H1 (cell line): Measurements from ENCODE around the gene RNF168. TPM values are rescaled to one million over a fixed set of nuclear protein-coding genes. Genes with fewer than 3 reads are reported as not detected.

Source experiments
- CTCF ChIA-PET: fragments of 300-600 bp; sonication (Branson Sonifier 250); formaldehyde crosslinking; loops from one replicate; lab custom pipeline; 2021; ENCODE audit not compliant: partially characterized antibody; lab: Charles Lee
- POLR2A ChIA-PET: fragments of 300-600 bp; sonication (Branson Sonifier 250); formaldehyde crosslinking; loops from one replicate; lab custom pipeline; 2021; ENCODE audit warnings: inconsistent platforms; ENCODE audit not compliant: partially characterized antibody; lab: Charles Lee
- DNase-seq, 2 experiments: peaks; one replicate each; pipeline versions ENCODE4 v3.0.0 to v3.0.0-alpha.2; 2010 to 2022; ENCODE audit warnings: low spot score in 2 of 2, low read depth in 1 of 2, mixed read lengths in 1 of 2
- FAIRE-seq: peaks from 2 replicates; lab custom pipeline; 2011; peaks lifted over from hg19 to GRCh38; lab: Jason Lieb, UNC
- H2AFZ ChIP-seq: 2 replicates; pipeline ENCODE4 v1.8.1; 2012; ENCODE audit warnings: low read length, inconsistent platforms
- H2AK5ac ChIP-seq: 2 replicates; pipeline ENCODE4 v1.6.1; 2013; ENCODE audit warnings: low read depth, low read length
- H2BK120ac ChIP-seq: replicated peaks from 2 replicates; pipeline ENCODE3; 2013; ENCODE audit warnings: low read depth, low read length, inconsistent platforms
- H2BK12ac ChIP-seq: 2 replicates; pipeline ENCODE4 v1.6.1; 2013; ENCODE audit warnings: low read depth, low read length
- H2BK15ac ChIP-seq: 2 replicates; pipeline ENCODE4 v1.6.1; 2013; ENCODE audit warnings: low read length
- H2BK20ac ChIP-seq: 2 replicates; pipeline ENCODE4 v1.6.1; 2013; ENCODE audit warnings: low read length
- H2BK5ac ChIP-seq: 2 replicates; pipeline ENCODE4 v1.6.1; 2013; ENCODE audit warnings: low read depth, low read length
- H3K14ac ChIP-seq: 2 replicates; pipeline ENCODE4 v1.6.1; 2013; ENCODE audit warnings: inconsistent platforms; ENCODE audit not compliant: insufficient read length
- H3K18ac ChIP-seq: 2 replicates; pipeline ENCODE4 v1.6.1; 2013; ENCODE audit warnings: low read length; ENCODE audit errors: extremely low read depth
- H3K23ac ChIP-seq: 2 replicates; pipeline ENCODE4 v1.6.1; 2013; ENCODE audit warnings: inconsistent platforms; ENCODE audit not compliant: insufficient read length
- H3K23me2 ChIP-seq: 2 replicates; pipeline ENCODE4 v1.6.1; 2013; ENCODE audit warnings: low read depth, low read length
- H3K27ac ChIP-seq: 2 replicates; pipeline ENCODE4 v1.6.1; 2011; ENCODE audit warnings: low read depth, low read length, inconsistent platforms
- H3K27me3 ChIP-seq, 4 experiments: replicated peaks in 1 of 4; 1 replicate in 1 of 4; 2 replicates in 3 of 4; pipeline versions ENCODE4 v1.6.1 to v1.8.1; 2011 to 2013; ENCODE audit warnings: low read length in 3 of 4, mild to moderate bottlenecking in 3 of 4, inconsistent platforms in 2 of 4, mixed read lengths in 2 of 4, moderate library complexity in 1 of 4; ENCODE audit not compliant: control insufficient read depth in 3 of 4, insufficient read depth in 3 of 4; ENCODE audit errors: extremely low read depth in 1 of 4
- H3K36me3 ChIP-seq, 4 experiments: 2 replicates each; pipeline versions ENCODE4 v1.6.1 to v1.8.1; 2011 to 2013; ENCODE audit warnings: mild to moderate bottlenecking in 4 of 4, low read length in 3 of 4, moderate library complexity in 2 of 4, control low read depth in 1 of 4, inconsistent platforms in 1 of 4; ENCODE audit not compliant: insufficient read depth in 4 of 4, control insufficient read depth in 2 of 4
- H3K4ac ChIP-seq: replicated peaks from 2 replicates; pipeline ENCODE3; 2013; ENCODE audit warnings: low read length, low read depth, mixed read lengths, inconsistent platforms; ENCODE audit not compliant: insufficient read length
- H3K4me1 ChIP-seq, 4 experiments: replicated peaks in 1 of 4; 1 replicate in 1 of 4; 2 replicates in 3 of 4; pipeline versions ENCODE4 v1.6.1 to v1.8.1; 2011 to 2013; ENCODE audit warnings: low read length in 3 of 4, inconsistent platforms in 2 of 4, mixed read lengths in 1 of 4; ENCODE audit not compliant: insufficient read depth in 4 of 4, control insufficient read depth in 3 of 4
- H3K4me2 ChIP-seq, 2 experiments: 2 replicates each; pipeline versions ENCODE4 v1.6.1 to v1.8.1; 2011 to 2013; ENCODE audit warnings: low read depth in 2 of 2, low read length in 2 of 2, control low read depth in 1 of 2, inconsistent platforms in 1 of 2, mild to moderate bottlenecking in 1 of 2; ENCODE audit not compliant: insufficient read depth in 1 of 2
- H3K4me3 ChIP-seq, 4 experiments: fragments of 200-600, 300-600 bp in 1 of 4; sonication (generic), shearing (Covaris generic), sonication (Bioruptor Twin) in 1 of 4; 2 replicates each; pipeline versions ENCODE4 v1.5.1 to v1.8.1; 2011 to 2016; ENCODE audit warnings: low read length in 4 of 4, low read depth in 3 of 4, control low read depth in 2 of 4, inconsistent platforms in 2 of 4, mild to moderate bottlenecking in 2 of 4, mixed read lengths in 1 of 4, moderate library complexity in 1 of 4; ENCODE audit not compliant: insufficient read depth in 2 of 4; ENCODE audit errors: extremely low read depth in 1 of 4
- H3K56ac ChIP-seq: replicated peaks from 2 replicates; pipeline ENCODE3; 2013; ENCODE audit warnings: low read depth, mild to moderate bottlenecking, mixed read lengths, low read length, inconsistent platforms; ENCODE audit not compliant: insufficient read length
- H3K79me1 ChIP-seq: 2 replicates; pipeline ENCODE4 v1.6.1; 2013; ENCODE audit warnings: low read depth, low read length, control low read depth
- H3K79me2 ChIP-seq, 2 experiments: 2 replicates each; pipeline versions ENCODE4 v1.6.1 to v1.8.1; 2012 to 2013; ENCODE audit warnings: low read length in 2 of 2, mild to moderate bottlenecking in 2 of 2, inconsistent platforms in 1 of 2; ENCODE audit not compliant: insufficient read depth in 2 of 2, control insufficient read depth in 1 of 2
- H3K9ac ChIP-seq, 4 experiments: replicated peaks in 1 of 4; 1 replicate in 1 of 4; 2 replicates in 3 of 4; pipeline versions ENCODE4 v1.6.1 to v1.8.1; 2011 to 2013; ENCODE audit warnings: low read depth in 3 of 4, low read length in 3 of 4, control low read depth in 2 of 4, mild to moderate bottlenecking in 2 of 4, moderate library complexity in 2 of 4, inconsistent platforms in 1 of 4; ENCODE audit errors: extremely low read depth in 1 of 4
- H3K9me3 ChIP-seq, 2 experiments: 2 replicates each; pipeline versions ENCODE4 v1.6.1 to v1.8.1; 2012 to 2013; ENCODE audit warnings: mild to moderate bottlenecking in 2 of 2, moderate library complexity in 2 of 2, control low read depth in 1 of 2, inconsistent platforms in 1 of 2, low read depth in 1 of 2, low read length in 1 of 2, mixed read lengths in 1 of 2; ENCODE audit not compliant: insufficient read depth in 2 of 2
- H4K20me1 ChIP-seq, 2 experiments: replicated peaks in 1 of 2; 2 replicates each; pipeline versions ENCODE3 to v1.8.1; 2011 to 2013; ENCODE audit warnings: inconsistent platforms in 2 of 2, low read length in 2 of 2, mild to moderate bottlenecking in 1 of 2; ENCODE audit not compliant: insufficient read depth in 2 of 2, control insufficient read depth in 1 of 2
- H4K5ac ChIP-seq: 2 replicates; pipeline ENCODE4 v1.6.1; 2013; ENCODE audit warnings: low read length, low read depth, mixed read lengths, inconsistent platforms; ENCODE audit not compliant: insufficient read length
- H4K8ac ChIP-seq: 2 replicates; pipeline ENCODE4 v1.8.0; 2013; ENCODE audit warnings: mild to moderate bottlenecking, moderate library complexity, low read length, inconsistent platforms; ENCODE audit not compliant: insufficient read depth; ENCODE audit errors: extremely low read depth
- H4K91ac ChIP-seq: replicated peaks from 2 replicates; pipeline ENCODE3; 2013; ENCODE audit warnings: low read length, mixed read lengths, inconsistent platforms; ENCODE audit not compliant: insufficient read length
- CEBPB ChIP-seq: IDR thresholded peaks from 2 replicates; pipeline ENCODE4 v1.6.1; 2012; ENCODE audit warnings: low read depth, low read length
- CTCF ChIP-seq, 3 experiments: IDR thresholded peaks; 1 replicate in 2 of 3; 2 replicates in 1 of 3; pipeline versions ENCODE4 v1.5.1 to v1.6.1; 2011; ENCODE audit warnings: low read length in 3 of 3, mild to moderate bottlenecking in 3 of 3, inconsistent platforms in 2 of 3, low read depth in 1 of 3, moderate library complexity in 1 of 3; ENCODE audit not compliant: insufficient read depth in 1 of 3; ENCODE audit errors: control extremely low read depth in 1 of 3
- POLR2AphosphoS5 ChIP-seq: IDR thresholded peaks from 2 replicates; pipeline ENCODE4 v1.6.1; 2011; ENCODE audit warnings: low read depth, low read length
- RAD21 ChIP-seq, 2 experiments: IDR thresholded peaks in 1 of 2; conservative IDR thresholded peaks in 1 of 2; 2 replicates each; pipeline ENCODE4 v1.6.1; 2011; ENCODE audit warnings: low read depth in 2 of 2, low read length in 2 of 2, improper control_type of control experiment in 1 of 2, inconsistent platforms in 1 of 2, mild to moderate bottlenecking in 1 of 2, moderate library complexity in 1 of 2
- WGBS, 2 experiments: shearing (Covaris generic) in 1 of 2; methylation state at CpG; one replicate each; pipeline versions ENCODE4 v1.1.6 to v1.1.7; 2013 to 2015; ENCODE audit warnings: low lambda C conversion rate in 2 of 2, mixed read lengths in 2 of 2, inconsistent platforms in 1 of 2, low coverage in 1 of 2, missing lambda C conversion rate in 1 of 2; ENCODE audit not compliant: insufficient replicate concordance in 2 of 2, insufficient coverage in 1 of 2, insufficient read length in 1 of 2; ENCODE audit errors: extremely low coverage in 1 of 2, missing lambda C conversion rate in 1 of 2; 5-methylcytosine and 5-hydroxymethylcytosine counted together
- polyA plus RNA-seq, 7 experiments: library from polyadenylated mRNA; depleted of rRNA in 3 of 7; stranded (reverse) in 5 of 7; unstranded in 2 of 7; fragments of >200 nt in 5 of 7; fragments of 200-250 nt in 2 of 7; gene quantifications; 1 replicate in 5 of 7; 2 replicates in 1 of 7; 4 replicates in 1 of 7; pipeline versions ENCODE4 v1.2.1 to v1.2.3, GENCODE V29; 2011 to 2013; ENCODE audit warnings: missing spikeins in 2 of 7, mixed read lengths in 2 of 7
- total RNA-seq: library from RNA; stranded (reverse); fragmentation: NEBNext Ultra II Directional; extraction: Animal tissue kit (Norgen Biotek cat#: 25700); gene quantifications from 2 replicates; pipeline ENCODE4 v1.2.1, GENCODE V29; 2021

RNF168 gene
- total and polyA plus RNA-seq, 2 of the 8 experiments (the other 6 are each of a cell fraction or from before 2014, with no cell fraction given), result 6.3 to 63.5 TPM

- peaks cover 4 to 55% (median 26%) of the 10 kb centered on the region in 4 experiments for H3K36me3 ChIP-seq
- H2AK5ac ChIP-seq, result no peak overlapping the region
- no peak overlapping the region for H4K8ac ChIP-seq
- no peak overlapping the region for H3K18ac ChIP-seq
- no peak overlapping the region for H2BK15ac ChIP-seq
- H2BK5ac ChIP-seq, result no peak overlapping the region
- TF ChIP-seq CTCF (IDR thresholded peaks at IDR 0.05; ENCODE audit: control extremely low read depth in 1 of 3, insufficient read depth in 1 of 3, low read depth in 1 of 3, low read length in 3 of 3) (peak in 2 of 3 experiments; percentile 33 to 56; a peak in 3 of 4 replicates), RAD21 (IDR thresholded peaks at IDR 0.05 in 1 of 2, conservative IDR thresholded peaks at IDR 0.05 in 1 of 2; ENCODE audit: low read depth in 2 of 2, low read length in 2 of 2) (peak; percentile 40 to 42; a peak in 3 of 4 replicates), POLR2AphosphoS5 (no peak), CEBPB (no peak)
- H4K5ac ChIP-seq, result no peak overlapping the region
- no peak overlapping the region for H2AFZ ChIP-seq
- H2BK20ac ChIP-seq, result no peak overlapping the region
- no peaks in the 10 kb centered on the region for H3K4me1 ChIP-seq
- no peak overlapping the region for H4K91ac ChIP-seq
- H2BK120ac ChIP-seq, result no peak overlapping the region
- H3K23ac ChIP-seq, result no peak overlapping the region
- H3K4me3 ChIP-seq, result no peak overlapping the region
- CTCF ChIA-PET, result interaction anchor here (0.6 to 2.0 kb wide), 9 partner anchors 8 to 1374 kb away, joined by 3 to 12 read pairs (median 4); no protein-coding TSS in a partner anchor
- H3K27me3 ChIP-seq, result no peaks in the 10 kb centered on the region
- no peak overlapping the region for H3K4me2 ChIP-seq
- no peak overlapping the region for H3K27ac ChIP-seq
- FAIRE-seq, result no peak
- no peak overlapping the region for H3K4ac ChIP-seq
- H3K79me2 ChIP-seq, result peaks cover 0 to 24% of the 10 kb centered on the region in 2 experiments; a peak in 3 of 4 replicates
- no peak for DNase-seq
- H3K9ac ChIP-seq, result no peak overlapping the region
- POLR2A ChIA-PET, result interaction anchor here (0.8 to 1.2 kb wide), 2 partner anchors 8 to 12 kb away, joined by 3 read pairs; no protein-coding TSS in a partner anchor
- no peaks in the 10 kb centered on the region for H3K23me2 ChIP-seq
- H3K56ac ChIP-seq, result no peak overlapping the region
- 87% methylated on average over 8 of the region's 8 CpGs; no CpG with 5 or more reads in 1 of the 2 experiments for WGBS, 2 experiments
- no peak overlapping the region for H2BK12ac ChIP-seq
- peaks cover 3% of the 10 kb centered on the region in 2 experiments for H4K20me1 ChIP-seq
- H3K9me3 ChIP-seq, result no peaks in the 10 kb centered on the region
- H3K79me1 ChIP-seq, result no peaks in the 10 kb centered on the region
- H3K14ac ChIP-seq, result no peak overlapping the region
Measured at GRCh38 chr3:196486263-196486662, 17.3 kb downstream of the RNF168 start.
